ENCODE results near the gene SDCBP2. TPM values are rescaled to one million over a fixed set of nuclear protein-coding genes. Genes with fewer than 3 reads are reported as not detected.

SDCBP2 gene
- total and polyA plus RNA-seq, 4 donors: 4.1 to 20.1 (median 14.3) TPM

- no peaks in the 10 kb centered on the region for H3K36me3 ChIP-seq (ENCODE audit: control insufficient read depth, insufficient read depth, low read length)
- peaks cover 10% of the 10 kb centered on the region for H3K4me1 ChIP-seq (ENCODE audit: control insufficient read depth, insufficient read depth, low read length)
- no peak for DNase-seq (ENCODE audit: low read depth in 4 of 6, low spot score in 6 of 6)
- 77% methylated on average over 4 of the region's 5 CpGs for WGBS (ENCODE audit: insufficient coverage)
- no peak overlapping the region for H3K4me3 ChIP-seq (ENCODE audit: low read depth, low read length)
- no peaks in the 10 kb centered on the region for H3K9me3 ChIP-seq (ENCODE audit: control insufficient read depth, insufficient read depth, low read length)
- no peak overlapping the region for H3K27ac ChIP-seq (ENCODE audit: low read depth, low read length)
- no peaks in the 10 kb centered on the region for H3K27me3 ChIP-seq (ENCODE audit: control insufficient read depth, insufficient read depth, low read length)
Measured at GRCh38 chr20:1341561-1342265, 12.8 kb upstream of the SDCBP2 start.

DNA sequence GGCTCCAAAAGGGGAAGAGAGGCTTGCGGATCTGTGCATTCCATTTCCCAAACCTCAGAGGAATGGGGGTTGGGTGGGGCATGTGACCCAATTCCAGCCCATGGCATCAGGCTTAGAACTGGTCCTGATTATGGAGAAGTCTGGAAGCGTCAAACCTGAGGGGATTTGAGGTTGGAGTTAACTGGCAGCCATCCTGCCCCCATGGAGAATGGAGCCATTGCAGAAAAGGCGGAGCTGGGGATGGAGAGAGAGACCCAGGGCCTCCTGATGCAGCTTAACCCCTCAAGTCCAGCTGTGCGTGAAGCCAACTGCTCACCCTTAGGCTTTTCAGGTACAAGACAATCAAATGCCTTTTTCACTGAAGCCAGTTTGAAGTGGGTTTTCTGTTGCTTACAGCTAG is 9.9 kb upstream of the SDCBP2 start:
- H3K27me3 ChIP-seq (ENCODE audit: control insufficient read depth, insufficient read depth, low read length): no peaks in the 10 kb centered on the region
- 92% methylated on average over 2 of the region's 4 CpGs for WGBS (ENCODE audit: insufficient coverage)
- no peak overlapping the region for H3K27ac ChIP-seq (ENCODE audit: low read depth, low read length)
- no peaks in the 10 kb centered on the region for H3K9me3 ChIP-seq (ENCODE audit: control insufficient read depth, insufficient read depth, low read length)
- H3K4me3 ChIP-seq (ENCODE audit: low read depth, low read length): no peak overlapping the region
- H3K36me3 ChIP-seq (ENCODE audit: control insufficient read depth, insufficient read depth, low read length): peaks cover 3% of the 10 kb centered on the region
- no peak for DNase-seq (ENCODE audit: low read depth in 4 of 6, low spot score in 6 of 6)
- peaks cover 17% of the 10 kb centered on the region for H3K4me1 ChIP-seq (ENCODE audit: control insufficient read depth, insufficient read depth, low read length)

GRCh38 chr20:1338096-1338495 is 9.2 kb upstream of the SDCBP2 start:
- no peak for DNase-seq (ENCODE audit: low read depth in 4 of 6, low spot score in 6 of 6)
- 96% methylated on average over 5 of the region's 5 CpGs for WGBS (ENCODE audit: insufficient coverage)
- H3K4me3 ChIP-seq (ENCODE audit: low read depth, low read length): no peak overlapping the region
- H3K36me3 ChIP-seq (ENCODE audit: control insufficient read depth, insufficient read depth, low read length): peaks cover 5% of the 10 kb centered on the region
- peaks cover 17% of the 10 kb centered on the region for H3K4me1 ChIP-seq (ENCODE audit: control insufficient read depth, insufficient read depth, low read length)
- H3K9me3 ChIP-seq (ENCODE audit: control insufficient read depth, insufficient read depth, low read length): no peaks in the 10 kb centered on the region
- no peaks in the 10 kb centered on the region for H3K27me3 ChIP-seq (ENCODE audit: control insufficient read depth, insufficient read depth, low read length)
- no peak overlapping the region for H3K27ac ChIP-seq (ENCODE audit: low read depth, low read length)

DNA sequence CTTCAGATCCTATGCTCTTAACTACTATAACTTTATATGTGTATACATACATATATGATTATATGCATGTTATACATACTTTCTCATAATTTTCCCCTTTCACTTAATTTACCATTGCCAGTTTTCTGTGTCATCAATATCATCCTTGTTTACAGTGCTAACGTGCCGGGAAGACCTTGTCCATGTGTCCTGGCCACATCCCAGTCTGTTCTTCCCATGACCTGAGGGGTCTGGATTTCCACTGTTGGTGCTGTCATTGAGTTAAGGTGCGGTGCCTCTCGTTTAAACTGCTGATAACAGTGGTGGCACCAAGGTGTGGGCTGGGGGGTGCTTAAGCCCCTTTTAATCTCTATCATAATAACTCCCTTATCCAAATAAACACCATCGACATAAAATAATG is 8.5 kb upstream of the SDCBP2 start:
- H3K27ac ChIP-seq (ENCODE audit: low read depth, low read length): no peak overlapping the region
- H3K36me3 ChIP-seq (ENCODE audit: control insufficient read depth, insufficient read depth, low read length): peaks cover 5% of the 10 kb centered on the region
- no peak overlapping the region for H3K4me3 ChIP-seq (ENCODE audit: low read depth, low read length)
- no peaks in the 10 kb centered on the region for H3K9me3 ChIP-seq (ENCODE audit: control insufficient read depth, insufficient read depth, low read length)
- WGBS (ENCODE audit: insufficient coverage): 92% methylated on average over 2 of the region's 5 CpGs
- no peaks in the 10 kb centered on the region for H3K27me3 ChIP-seq (ENCODE audit: control insufficient read depth, insufficient read depth, low read length)
- H3K4me1 ChIP-seq (ENCODE audit: control insufficient read depth, insufficient read depth, low read length): peaks cover 17% of the 10 kb centered on the region
- DNase-seq (ENCODE audit: low read depth in 4 of 6, low spot score in 6 of 6): no peak

- no peak overlapping the region for H3K27ac ChIP-seq (ENCODE audit: low read depth, low read length)
- H3K4me1 ChIP-seq (ENCODE audit: control insufficient read depth, insufficient read depth, low read length): peaks cover 17% of the 10 kb centered on the region
- DNase-seq (ENCODE audit: low read depth in 4 of 6, low spot score in 6 of 6): peak in 1 of 6 donors; percentile 32
- peaks cover 5% of the 10 kb centered on the region for H3K36me3 ChIP-seq (ENCODE audit: control insufficient read depth, insufficient read depth, low read length)
- 47% methylated on average over 10 of the region's 14 CpGs for WGBS (ENCODE audit: insufficient coverage)
- H3K4me3 ChIP-seq (ENCODE audit: low read depth, low read length): no peak overlapping the region
- H3K9me3 ChIP-seq (ENCODE audit: control insufficient read depth, insufficient read depth, low read length): no peaks in the 10 kb centered on the region
- H3K27me3 ChIP-seq (ENCODE audit: control insufficient read depth, insufficient read depth, low read length): no peaks in the 10 kb centered on the region
Measured at GRCh38 chr20:1336699-1337367, 7.9 kb upstream of the SDCBP2 start.

DNA sequence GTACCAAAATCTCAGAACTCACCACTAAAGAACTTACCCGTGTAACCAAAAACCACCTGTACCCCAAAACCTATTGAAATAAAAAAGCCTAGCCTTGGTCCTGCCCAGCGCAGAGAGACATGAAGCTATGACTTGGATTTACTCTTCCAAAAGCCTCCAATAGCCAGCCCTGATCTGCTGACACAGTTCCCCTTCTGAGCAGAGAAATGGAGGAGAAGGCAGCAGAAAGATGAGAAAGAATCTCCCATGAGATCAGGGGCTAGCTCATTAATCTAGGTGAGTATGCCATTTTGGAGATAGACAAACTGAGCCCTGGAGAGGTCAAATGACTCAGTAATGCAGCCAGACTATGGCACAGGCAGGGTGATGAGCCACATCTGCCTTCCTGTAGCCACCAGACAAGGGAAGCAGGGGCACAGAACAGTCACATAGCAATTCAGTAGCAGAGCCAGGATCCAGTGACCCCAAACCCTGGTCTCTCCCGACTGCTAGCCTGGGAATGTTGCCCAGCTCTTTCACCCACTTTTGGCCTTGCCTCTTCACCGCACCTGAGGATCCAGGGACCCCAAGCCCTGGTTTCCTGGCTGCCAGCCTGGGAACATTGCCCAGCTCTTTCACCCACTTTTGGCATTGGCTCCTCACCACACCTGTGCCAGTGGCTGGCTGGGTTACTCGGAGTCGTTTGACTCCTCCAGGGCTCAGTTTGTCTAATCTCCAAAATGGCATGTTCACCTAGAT is 7.2 kb upstream of the SDCBP2 start:
- no peaks in the 10 kb centered on the region for H3K9me3 ChIP-seq (ENCODE audit: control insufficient read depth, insufficient read depth, low read length)
- DNase-seq (ENCODE audit: low read depth in 4 of 6, low spot score in 6 of 6): no peak
- peaks cover 5% of the 10 kb centered on the region for H3K36me3 ChIP-seq (ENCODE audit: control insufficient read depth, insufficient read depth, low read length)
- peaks cover 17% of the 10 kb centered on the region for H3K4me1 ChIP-seq (ENCODE audit: control insufficient read depth, insufficient read depth, low read length)
- no peaks in the 10 kb centered on the region for H3K27me3 ChIP-seq (ENCODE audit: control insufficient read depth, insufficient read depth, low read length)
- no peak overlapping the region for H3K27ac ChIP-seq (ENCODE audit: low read depth, low read length)
- H3K4me3 ChIP-seq (ENCODE audit: low read depth, low read length): no peak overlapping the region
- 72% methylated on average over 5 of the region's 6 CpGs for WGBS (ENCODE audit: insufficient coverage)

DNA sequence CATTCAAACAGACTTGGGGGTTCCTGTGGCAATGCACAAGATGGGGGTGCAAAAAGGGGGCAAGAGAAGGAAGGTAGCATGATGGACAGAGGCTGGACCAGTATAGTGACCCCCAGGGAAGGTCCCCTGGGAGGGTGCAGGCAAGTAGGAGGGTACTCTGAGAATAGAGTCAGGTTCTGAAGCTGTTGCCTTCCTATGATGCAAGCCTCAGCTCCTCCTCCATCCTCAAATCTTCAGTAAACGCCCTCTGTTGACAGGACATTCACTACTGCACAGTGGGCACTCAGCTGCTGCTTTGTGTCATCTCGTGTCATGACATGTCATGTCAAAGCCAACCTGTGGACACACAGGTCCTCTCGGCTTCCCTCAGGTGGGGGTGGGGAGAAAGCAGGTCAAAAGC is 5.8 kb upstream of the SDCBP2 start:
- no peaks in the 10 kb centered on the region for H3K27me3 ChIP-seq (ENCODE audit: control insufficient read depth, insufficient read depth, low read length)
- peaks cover 17% of the 10 kb centered on the region for H3K4me1 ChIP-seq (ENCODE audit: control insufficient read depth, insufficient read depth, low read length)
- H3K4me3 ChIP-seq (ENCODE audit: low read depth, low read length): no peak overlapping the region
- H3K9me3 ChIP-seq (ENCODE audit: control insufficient read depth, insufficient read depth, low read length): no peaks in the 10 kb centered on the region
- H3K36me3 ChIP-seq (ENCODE audit: control insufficient read depth, insufficient read depth, low read length): peaks cover 9% of the 10 kb centered on the region
- WGBS (ENCODE audit: insufficient coverage): 63% methylated on average over 3 of the region's 3 CpGs
- DNase-seq (ENCODE audit: low read depth in 4 of 6, low spot score in 6 of 6): no peak
- no peak overlapping the region for H3K27ac ChIP-seq (ENCODE audit: low read depth, low read length)

DNA sequence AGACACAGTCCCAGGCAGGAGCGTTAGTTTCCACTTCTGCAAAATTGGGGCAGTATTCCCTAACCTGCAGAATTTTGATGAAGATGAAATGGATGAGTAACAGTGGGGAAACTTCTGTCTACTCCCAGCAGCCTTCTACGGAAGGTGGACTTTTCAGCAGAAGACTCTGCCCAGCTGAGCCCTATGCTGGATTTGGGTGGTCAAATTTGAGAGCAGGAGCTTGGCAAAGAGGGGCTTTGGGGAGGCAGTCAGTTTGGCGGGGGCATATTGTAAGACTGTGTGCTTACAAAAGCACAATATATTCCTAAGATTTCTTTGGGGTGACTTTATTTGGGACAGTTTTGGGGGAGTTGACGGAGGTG is 5.4 kb upstream of the SDCBP2 start:
- 83% methylated on average over 1 of the region's 4 CpGs for WGBS (ENCODE audit: insufficient coverage)
- no peak overlapping the region for H3K27ac ChIP-seq (ENCODE audit: low read depth, low read length)
- no peak for DNase-seq (ENCODE audit: low read depth in 4 of 6, low spot score in 6 of 6)
- no peaks in the 10 kb centered on the region for H3K9me3 ChIP-seq (ENCODE audit: control insufficient read depth, insufficient read depth, low read length)
- H3K4me3 ChIP-seq (ENCODE audit: low read depth, low read length): no peak overlapping the region
- H3K36me3 ChIP-seq (ENCODE audit: control insufficient read depth, insufficient read depth, low read length): peaks cover 9% of the 10 kb centered on the region
- no peaks in the 10 kb centered on the region for H3K27me3 ChIP-seq (ENCODE audit: control insufficient read depth, insufficient read depth, low read length)
- peaks cover 17% of the 10 kb centered on the region for H3K4me1 ChIP-seq (ENCODE audit: control insufficient read depth, insufficient read depth, low read length)

DNA sequence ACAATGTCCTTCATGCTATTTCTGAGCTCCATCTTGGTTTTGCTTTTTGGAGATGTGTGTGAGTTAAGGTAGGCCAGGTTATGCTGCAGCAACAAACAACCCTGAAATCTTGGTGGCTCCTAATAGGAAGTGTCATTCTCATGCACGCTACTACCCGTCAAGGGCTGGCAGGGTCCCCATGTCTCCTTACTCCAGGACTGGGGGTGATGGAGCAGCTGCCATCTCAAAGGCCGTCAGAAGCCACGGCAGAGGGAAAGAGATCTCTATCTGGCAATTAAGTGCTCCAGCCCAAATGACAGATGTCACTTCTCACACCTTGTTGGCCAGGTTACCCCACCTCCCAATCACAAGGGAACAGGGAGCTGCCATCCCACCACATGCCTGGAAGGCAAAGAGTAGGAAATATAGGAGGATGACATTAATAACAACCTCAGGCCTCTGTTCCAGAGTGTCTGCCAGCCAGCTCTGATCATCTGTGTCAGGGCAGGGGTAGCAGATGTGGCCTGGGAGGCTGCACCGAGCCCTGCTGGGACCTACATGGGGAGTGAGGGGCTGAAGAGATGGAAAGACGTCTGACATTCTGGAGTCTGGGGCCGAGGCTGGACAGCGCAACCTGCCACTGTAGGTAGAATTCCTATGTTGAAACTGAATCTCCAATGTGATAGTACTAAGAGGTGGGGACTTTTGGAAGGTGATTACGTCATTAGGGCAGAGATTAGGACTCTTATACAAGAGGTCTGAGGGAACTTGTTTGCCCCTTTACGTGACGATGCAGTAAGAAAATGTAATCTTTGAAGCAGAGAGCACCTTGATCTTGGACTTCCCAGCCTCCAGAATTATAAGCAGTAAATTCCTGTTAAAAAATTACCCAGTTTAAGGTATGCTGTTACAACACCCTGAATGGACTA is 4.8 kb upstream of the SDCBP2 start:
- peaks cover 22% of the 10 kb centered on the region for H3K4me1 ChIP-seq (ENCODE audit: control insufficient read depth, insufficient read depth, low read length)
- no peak overlapping the region for H3K4me3 ChIP-seq (ENCODE audit: low read depth, low read length)
- H3K36me3 ChIP-seq (ENCODE audit: control insufficient read depth, insufficient read depth, low read length): peaks cover 14% of the 10 kb centered on the region
- DNase-seq (ENCODE audit: low read depth in 4 of 6, low spot score in 6 of 6): no peak
- no peaks in the 10 kb centered on the region for H3K9me3 ChIP-seq (ENCODE audit: control insufficient read depth, insufficient read depth, low read length)
- H3K27ac ChIP-seq (ENCODE audit: low read depth, low read length): no peak overlapping the region
- 95% methylated on average over 7 of the region's 11 CpGs for WGBS (ENCODE audit: insufficient coverage)
- no peaks in the 10 kb centered on the region for H3K27me3 ChIP-seq (ENCODE audit: control insufficient read depth, insufficient read depth, low read length)

Data from spinal cord (tissue), 10 donors.